C4-2B (cell line): ENCODE measurements around the gene PAIP2.
"Not testable (repeated sequence)": the region's sequence is repeated elsewhere in the genome, so short reads cannot be mapped to it uniquely, and the experiment has no call there.

Experiments used
- H3K27ac ChIP-seq: fragments of 450-650 bp; 2 replicates; pipeline ENCODE4 v1.5.1; 2017
- ZFX ChIP-seq: fragments of 450-650 bp; IDR thresholded peaks from 2 replicates; pipeline ENCODE4 v1.6.1; 2017
- TF ChIP-seq, protein P1 (sequence below): fragments of 450-650 bp; conservative IDR thresholded peaks from 2 replicates; pipeline ENCODE4 v1.5.1; 2017; ENCODE audit warnings: mild to moderate bottlenecking

Gene PAIP2

DNA sequence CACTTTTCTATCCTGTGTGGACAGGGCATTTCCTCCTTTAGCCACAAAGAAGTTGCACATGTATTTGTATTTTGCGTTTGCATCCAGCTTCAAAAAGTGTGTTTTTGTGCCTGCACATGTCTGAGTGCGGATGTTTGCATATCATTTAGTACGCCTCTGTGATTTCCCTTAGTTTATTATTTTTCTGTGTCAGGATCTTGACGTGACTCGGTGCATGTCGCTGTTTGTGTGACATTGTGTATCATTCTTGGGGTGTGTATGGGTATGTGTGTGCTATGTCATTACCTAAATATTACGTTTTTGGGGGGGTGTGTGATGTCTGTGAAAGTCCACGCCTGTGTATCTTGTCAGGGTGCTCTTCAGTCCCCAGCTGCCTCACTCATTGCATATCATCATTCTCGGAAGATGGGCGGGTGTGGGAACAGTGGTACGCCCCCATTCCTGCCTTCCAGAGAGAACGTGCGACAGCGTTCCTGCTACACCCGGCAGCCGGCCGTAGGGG is 416 bp upstream of the PAIP2 start:
- TF ChIP-seq, protein P1, sequence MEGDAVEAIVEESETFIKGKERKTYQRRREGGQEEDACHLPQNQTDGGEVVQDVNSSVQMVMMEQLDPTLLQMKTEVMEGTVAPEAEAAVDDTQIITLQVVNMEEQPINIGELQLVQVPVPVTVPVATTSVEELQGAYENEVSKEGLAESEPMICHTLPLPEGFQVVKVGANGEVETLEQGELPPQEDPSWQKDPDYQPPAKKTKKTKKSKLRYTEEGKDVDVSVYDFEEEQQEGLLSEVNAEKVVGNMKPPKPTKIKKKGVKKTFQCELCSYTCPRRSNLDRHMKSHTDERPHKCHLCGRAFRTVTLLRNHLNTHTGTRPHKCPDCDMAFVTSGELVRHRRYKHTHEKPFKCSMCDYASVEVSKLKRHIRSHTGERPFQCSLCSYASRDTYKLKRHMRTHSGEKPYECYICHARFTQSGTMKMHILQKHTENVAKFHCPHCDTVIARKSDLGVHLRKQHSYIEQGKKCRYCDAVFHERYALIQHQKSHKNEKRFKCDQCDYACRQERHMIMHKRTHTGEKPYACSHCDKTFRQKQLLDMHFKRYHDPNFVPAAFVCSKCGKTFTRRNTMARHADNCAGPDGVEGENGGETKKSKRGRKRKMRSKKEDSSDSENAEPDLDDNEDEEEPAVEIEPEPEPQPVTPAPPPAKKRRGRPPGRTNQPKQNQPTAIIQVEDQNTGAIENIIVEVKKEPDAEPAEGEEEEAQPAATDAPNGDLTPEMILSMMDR: no peak
- TF ChIP-seq ZFX: no peak
- H3K27ac ChIP-seq: peak overlapping the region; percentile 94

DNA sequence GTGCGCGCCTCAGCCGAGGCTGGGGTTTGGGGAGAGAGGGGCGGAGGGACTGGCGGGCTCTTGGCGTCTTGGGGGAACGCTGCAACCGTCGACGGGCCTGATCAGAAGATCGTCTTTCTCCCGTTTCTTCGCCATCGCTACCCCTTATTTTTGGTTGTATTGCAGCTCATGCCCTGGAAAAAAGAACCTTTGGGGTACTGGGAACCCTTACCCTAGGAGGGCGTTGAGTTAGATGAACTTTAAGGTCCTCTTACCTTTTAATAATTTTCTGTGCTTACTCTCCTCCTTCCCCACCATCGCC is 719 bp downstream of the PAIP2 start:
- peak overlapping the region; percentile 94 for H3K27ac ChIP-seq
- no peak for TF ChIP-seq ZFX
- TF ChIP-seq, protein P1: no peak

DNA sequence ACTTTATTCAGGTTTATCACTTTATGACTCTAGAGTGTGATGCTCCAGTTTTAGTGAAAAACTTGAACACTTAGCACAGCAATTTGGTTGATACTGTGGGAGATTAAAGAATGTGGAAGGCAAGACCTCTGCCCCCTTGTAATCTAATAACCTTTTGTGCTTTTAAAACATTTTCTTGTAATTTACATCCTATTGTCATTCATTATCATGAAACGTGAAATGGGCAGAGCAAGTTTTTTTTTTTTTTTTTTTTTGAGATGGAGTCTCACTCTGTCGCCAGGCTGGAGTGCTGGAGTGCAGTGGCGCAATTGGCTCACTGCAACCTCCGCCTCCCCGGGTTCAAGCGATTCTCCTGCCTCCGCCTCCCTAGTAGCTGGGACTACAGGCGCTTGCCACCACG is 1.8 kb downstream of the PAIP2 start:
- H3K27ac ChIP-seq: no peak overlapping the region
- no peak for TF ChIP-seq ZFX
- TF ChIP-seq, protein P1: no peak

DNA sequence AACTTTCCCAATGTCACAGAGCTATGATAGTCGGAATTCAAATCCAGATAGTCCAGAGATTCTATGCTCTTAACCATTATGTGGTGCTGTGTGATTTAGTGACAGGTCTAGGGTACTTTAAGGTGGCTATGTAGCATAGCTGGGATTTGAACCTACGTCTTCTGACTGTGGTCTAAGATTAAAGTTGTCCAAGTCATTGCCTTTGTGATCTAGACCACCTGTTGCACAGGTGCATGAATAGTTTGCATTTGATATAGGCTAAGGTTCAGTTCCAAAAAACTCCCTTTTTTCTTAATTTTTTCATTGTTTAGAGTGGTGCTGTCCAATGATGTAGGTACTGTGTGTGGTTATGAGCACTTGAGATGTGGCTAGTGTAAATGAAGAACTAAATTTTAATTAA is 2.5 kb downstream of the PAIP2 start:
- no peak for TF ChIP-seq ZFX
- TF ChIP-seq, protein P1: no peak

DNA sequence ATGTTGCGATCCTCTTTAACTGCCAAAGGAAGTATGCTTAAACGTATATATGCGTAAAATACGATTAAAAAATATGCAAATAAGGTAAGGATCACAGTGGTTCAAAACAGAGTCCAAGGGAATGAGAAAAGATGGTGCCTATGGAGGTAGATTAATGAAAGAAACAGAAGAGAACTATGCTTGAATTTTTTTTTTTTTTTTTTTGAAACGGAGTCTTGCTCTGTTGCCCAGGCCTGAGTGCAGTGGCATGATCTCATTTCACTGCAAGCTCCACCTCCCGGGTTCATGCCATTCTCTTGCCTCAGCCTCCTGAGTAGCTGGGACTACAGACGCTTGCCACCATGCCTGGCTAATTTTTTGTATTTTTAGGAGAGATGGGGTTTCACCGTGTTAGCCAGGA is 3.8 kb downstream of the PAIP2 start:
- not testable (repeated sequence) for H3K27ac ChIP-seq

More for the DNA sequence above, 2.5 kb downstream of the PAIP2 start:
- H3K27ac ChIP-seq: no peak overlapping the region

DNA sequence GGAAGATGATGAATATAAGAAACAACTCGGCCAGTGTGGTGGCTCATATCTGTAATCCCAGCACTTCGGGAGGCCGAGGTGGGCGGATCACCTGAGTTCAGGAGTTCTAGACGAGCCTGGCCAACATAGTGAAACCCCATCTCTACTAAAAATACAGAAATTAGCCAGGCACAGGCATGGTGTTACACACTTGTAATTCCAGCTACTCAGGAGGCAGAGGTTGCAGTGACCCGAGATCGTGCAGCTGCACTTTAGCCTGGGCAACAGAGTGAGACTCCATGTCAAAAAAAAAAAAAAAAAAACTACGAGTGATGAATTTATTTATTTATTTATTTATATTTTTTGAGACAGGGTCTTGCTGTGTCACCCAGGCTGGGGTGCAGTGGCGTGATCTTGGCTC is 6.2 kb downstream of the PAIP2 start:
- H3K27ac ChIP-seq: not testable (repeated sequence)

DNA sequence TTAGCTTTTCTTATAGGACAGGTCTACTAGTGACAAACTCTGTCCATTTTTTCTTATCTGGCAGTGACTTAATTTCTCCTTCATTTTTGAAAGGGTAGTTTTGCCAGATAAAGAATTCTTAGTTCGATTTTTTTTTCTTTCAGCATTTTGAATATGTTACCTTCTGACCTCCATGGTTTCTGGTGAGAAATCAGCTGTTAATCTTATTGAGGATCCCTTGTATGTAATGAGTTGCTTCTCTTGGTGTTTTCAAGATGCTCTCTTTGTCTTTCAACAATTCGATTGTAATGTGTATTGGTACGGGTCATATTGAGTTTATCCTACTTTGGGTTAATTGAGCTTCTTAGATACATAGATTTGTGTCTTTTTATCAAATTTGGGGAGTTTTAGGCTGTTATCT is 12.5 kb downstream of the PAIP2 start:
- no peak for TF ChIP-seq ZFX
- TF ChIP-seq, protein P1: no peak
- no peak overlapping the region for H3K27ac ChIP-seq

DNA sequence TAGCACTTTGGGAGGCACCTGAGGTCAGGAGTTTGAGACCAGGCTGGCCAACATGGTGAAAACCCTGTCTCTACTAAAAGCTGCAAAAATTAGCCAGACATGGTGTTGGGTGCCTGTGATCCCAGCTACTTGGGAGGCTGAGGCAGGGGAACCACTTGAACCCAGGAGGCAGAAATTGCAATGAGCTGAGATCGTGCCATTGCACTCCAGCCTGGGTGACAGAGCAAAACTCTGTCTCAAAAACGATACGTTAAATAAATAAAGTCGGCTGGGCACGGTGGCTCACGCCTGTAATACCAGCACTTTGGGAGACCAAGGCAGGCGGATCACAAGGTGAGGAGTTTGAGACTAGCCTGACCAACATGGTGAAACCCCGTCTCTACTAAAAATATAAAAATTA is 14.2 kb downstream of the PAIP2 start:
- H3K27ac ChIP-seq: not testable (repeated sequence)

DNA sequence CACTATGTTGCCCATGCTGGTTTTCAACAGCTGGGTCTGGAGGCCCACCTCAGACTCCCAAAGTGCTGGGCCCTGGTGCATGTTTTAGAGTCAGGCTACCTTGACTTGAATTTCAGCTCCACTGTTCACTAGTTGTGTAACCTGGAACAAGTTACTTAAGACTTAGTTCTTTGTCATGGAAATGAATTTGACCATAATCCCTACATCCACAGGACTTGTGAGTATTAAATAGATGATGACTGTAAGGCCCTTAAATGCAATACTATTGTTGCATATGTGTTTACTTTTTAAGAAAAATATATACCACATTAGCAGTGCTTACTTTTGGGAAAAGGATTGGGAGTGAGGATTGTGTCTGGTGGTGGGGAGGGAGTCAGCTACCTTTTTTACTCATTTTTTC is 16.4 kb downstream of the PAIP2 start:
- no peak overlapping the region for H3K27ac ChIP-seq
- TF ChIP-seq, protein P1: no peak
- TF ChIP-seq ZFX: no peak
